Type B pancreatic cell (in vitro differentiated cells): Measurements from ENCODE around the gene GAB3. TPM values are rescaled to one million over a fixed set of nuclear protein-coding genes. Genes with fewer than 3 reads are reported as not detected.
"Not testable (repeated sequence)": the region's sequence is repeated elsewhere in the genome, so short reads cannot be mapped to it uniquely, and the experiment has no call there.

Experiments
- DNase-seq: peaks from one replicate; pipeline ENCODE4 v3.0.0; 2021; ENCODE audit warnings: mixed read lengths; ENCODE audit not compliant: unreplicated experiment; ENCODE audit errors: extremely low spot score
- H3K27ac Mint-ChIP-seq: 2 replicates; pipeline ENCODE4 v1.8.0; 2021; ENCODE audit warnings: mild to moderate bottlenecking, mixed read lengths
- H3K27me3 Mint-ChIP-seq: 2 replicates; pipeline ENCODE4 v1.8.0; 2021; ENCODE audit warnings: mixed read lengths
- H3K36me3 Mint-ChIP-seq: 2 replicates; pipeline ENCODE4 v1.8.0; 2021; ENCODE audit warnings: mixed read lengths
- H3K4me1 Mint-ChIP-seq: one replicate; pipeline ENCODE4 v1.8.0; 2021; ENCODE audit warnings: mixed read lengths; ENCODE audit not compliant: unreplicated experiment
- H3K4me3 Mint-ChIP-seq: 2 replicates; pipeline ENCODE4 v1.8.0; 2021; ENCODE audit warnings: mild to moderate bottlenecking, mixed read lengths
- H3K9me3 Mint-ChIP-seq: 2 replicates; pipeline ENCODE4 v1.8.0; 2021; ENCODE audit warnings: mixed read lengths
- total RNA-seq: library from RNA; stranded (reverse); gene quantifications from 2 replicates; pipeline ENCODE4 v1.2.1, GENCODE V29; 2021; ENCODE audit warnings: low replicate concordance
- TF ChIP-seq, protein P1 (sequence below): fragments of 200-600 bp; sonication (generic); conservative IDR thresholded peaks from 2 replicates; pipeline ENCODE4 v1.5.0; 2021; ENCODE audit warnings: antibody characterized with exemption, mild to moderate bottlenecking

GAB3 gene
- total RNA-seq, 1 donor from 2014 or later: 0.19 TPM

DNA sequence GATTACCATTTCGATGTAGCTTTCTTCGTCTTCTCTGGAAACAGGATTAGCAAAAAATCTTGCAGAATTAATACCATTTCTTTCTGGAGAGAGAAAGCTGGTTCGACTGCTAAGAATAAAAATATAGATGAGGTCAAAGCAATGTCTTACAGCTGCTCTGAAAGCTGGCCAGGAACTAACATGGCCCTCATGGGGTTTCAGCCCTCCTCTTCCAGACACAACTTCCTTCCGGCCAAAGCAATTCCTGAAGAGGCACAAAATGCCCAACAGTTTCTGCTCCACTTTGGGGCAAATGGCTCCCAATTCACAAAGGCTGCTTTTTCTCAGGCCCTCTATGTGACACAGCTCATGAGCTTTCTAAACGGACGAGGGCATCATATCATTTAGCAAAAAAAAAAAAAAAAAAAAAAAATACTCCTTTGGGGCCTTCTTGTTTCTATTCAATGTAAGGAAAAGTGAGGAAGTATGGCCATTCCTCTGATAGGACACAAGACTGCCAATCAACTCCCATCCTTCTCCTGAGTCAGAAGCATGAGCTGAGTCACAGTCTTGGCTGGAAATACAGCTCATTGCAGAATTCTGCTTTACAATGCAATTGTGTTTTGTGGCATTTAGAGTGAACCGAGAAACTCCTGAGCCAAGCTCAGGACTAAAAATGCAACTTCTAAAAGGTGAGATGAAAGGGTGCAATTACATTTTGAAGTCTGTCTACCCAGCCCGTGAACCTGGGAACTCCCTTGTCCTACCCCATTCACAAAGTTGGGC, 54.8 kb downstream of the GAB3 start:
- Mint-ChIP-seq H3K9me3 (no peaks in the 10 kb centered on the region), H3K27ac (no peak overlapping the region), H3K4me1 (no peaks in the 10 kb centered on the region), H3K36me3 (no peaks in the 10 kb centered on the region), H3K27me3 (peaks cover 4% of the 10 kb centered on the region), H3K4me3 (no peak overlapping the region)
- DNase-seq: no peak
- TF ChIP-seq, protein P1, sequence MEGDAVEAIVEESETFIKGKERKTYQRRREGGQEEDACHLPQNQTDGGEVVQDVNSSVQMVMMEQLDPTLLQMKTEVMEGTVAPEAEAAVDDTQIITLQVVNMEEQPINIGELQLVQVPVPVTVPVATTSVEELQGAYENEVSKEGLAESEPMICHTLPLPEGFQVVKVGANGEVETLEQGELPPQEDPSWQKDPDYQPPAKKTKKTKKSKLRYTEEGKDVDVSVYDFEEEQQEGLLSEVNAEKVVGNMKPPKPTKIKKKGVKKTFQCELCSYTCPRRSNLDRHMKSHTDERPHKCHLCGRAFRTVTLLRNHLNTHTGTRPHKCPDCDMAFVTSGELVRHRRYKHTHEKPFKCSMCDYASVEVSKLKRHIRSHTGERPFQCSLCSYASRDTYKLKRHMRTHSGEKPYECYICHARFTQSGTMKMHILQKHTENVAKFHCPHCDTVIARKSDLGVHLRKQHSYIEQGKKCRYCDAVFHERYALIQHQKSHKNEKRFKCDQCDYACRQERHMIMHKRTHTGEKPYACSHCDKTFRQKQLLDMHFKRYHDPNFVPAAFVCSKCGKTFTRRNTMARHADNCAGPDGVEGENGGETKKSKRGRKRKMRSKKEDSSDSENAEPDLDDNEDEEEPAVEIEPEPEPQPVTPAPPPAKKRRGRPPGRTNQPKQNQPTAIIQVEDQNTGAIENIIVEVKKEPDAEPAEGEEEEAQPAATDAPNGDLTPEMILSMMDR: no peak

DNA sequence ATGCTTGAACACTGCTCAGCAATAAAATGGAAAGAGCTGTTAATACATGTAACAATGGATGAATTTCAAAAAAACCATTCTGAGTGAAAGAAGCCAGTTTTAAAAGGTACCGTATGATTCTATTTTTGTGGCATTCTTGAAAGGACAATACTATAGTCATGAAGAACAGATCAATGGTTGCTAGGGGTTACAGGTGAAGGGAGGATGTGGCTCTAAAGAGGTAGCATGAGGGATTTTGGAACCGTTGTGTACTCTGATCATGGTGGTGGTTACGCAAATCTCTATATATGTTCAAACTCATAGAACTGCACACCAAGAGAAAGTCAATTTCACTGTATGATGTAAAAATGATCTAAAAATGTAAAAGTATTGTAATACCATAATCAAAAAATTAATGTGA, 57.5 kb downstream of the GAB3 start:
- Mint-ChIP-seq H3K36me3 (no peaks in the 10 kb centered on the region), H3K27me3 (no peaks in the 10 kb centered on the region), H3K4me3 (no peak overlapping the region), H3K9me3 (no peaks in the 10 kb centered on the region), H3K4me1 (no peaks in the 10 kb centered on the region), H3K27ac (no peak overlapping the region)
- TF ChIP-seq, protein P1: no peak
- DNase-seq: no peak

DNA sequence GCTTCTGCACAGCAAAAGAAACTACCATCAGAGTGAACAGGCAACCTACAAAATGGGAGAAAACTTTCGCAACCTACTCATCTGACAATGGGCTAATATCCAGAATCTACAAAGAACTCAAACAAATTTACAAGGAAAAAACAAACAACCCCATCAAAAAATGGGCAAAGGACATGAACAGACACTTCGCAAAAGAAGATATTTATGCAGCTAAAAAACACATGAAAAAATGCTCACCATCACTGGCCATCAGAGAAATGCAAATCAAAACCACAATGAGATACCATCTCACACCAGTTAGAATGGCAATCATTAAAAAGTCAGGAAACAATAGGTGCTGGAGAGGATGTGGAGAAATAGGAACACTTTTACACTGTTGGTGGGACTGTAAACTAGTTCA, 60.4 kb downstream of the GAB3 start:
- not testable (repeated sequence) for H3K4me3 Mint-ChIP-seq, H3K27ac Mint-ChIP-seq, H3K9me3 Mint-ChIP-seq, H3K27me3 Mint-ChIP-seq, H3K4me1 Mint-ChIP-seq, DNase-seq, H3K36me3 Mint-ChIP-seq

DNA sequence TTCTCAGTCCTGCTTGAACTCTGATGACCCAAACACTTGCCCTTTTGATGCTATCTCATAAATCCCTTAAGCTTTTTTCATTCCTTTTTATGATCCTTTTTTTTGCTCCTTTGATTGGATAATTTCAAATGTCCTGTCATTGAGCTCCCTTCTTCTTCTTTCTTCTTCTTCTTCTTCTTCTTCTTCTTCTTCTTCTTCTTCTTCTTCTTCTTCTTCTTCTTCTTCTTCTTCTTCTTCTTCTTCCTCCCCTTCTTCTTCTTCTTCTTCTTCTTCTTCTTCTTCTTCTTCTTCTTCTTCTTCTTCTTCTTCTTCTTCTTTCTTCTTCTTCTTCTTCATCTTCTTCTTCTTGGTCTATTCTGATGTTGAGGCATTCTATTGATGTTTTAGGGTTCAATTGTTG, 78.8 kb downstream of the GAB3 start:
- not testable (repeated sequence) for H3K27me3 Mint-ChIP-seq, H3K4me3 Mint-ChIP-seq, DNase-seq, H3K4me1 Mint-ChIP-seq, H3K36me3 Mint-ChIP-seq, H3K27ac Mint-ChIP-seq, H3K9me3 Mint-ChIP-seq

DNA sequence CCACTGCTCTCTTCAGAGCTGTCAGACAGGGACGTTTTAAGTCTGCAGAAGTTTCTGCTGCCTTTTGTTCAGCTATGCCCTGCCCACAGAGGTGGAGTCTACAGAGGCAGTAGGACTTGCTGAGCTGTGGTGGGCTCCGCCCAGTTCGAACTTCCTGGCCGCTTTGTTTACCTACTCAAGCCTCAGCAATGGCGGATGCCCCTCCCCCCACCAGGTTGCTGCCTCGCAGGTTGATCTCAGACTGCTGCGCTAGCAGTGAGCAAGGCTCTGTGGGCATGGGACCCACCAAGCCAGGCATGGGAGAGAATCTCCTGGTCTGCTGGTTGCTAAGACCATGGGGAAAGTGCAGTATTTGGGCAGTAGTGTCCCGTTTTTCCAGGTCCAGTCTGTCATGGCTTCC, 80.0 kb downstream of the GAB3 start:
- H3K27me3 Mint-ChIP-seq, H3K27ac Mint-ChIP-seq, H3K4me3 Mint-ChIP-seq, H3K36me3 Mint-ChIP-seq, H3K9me3 Mint-ChIP-seq, H3K4me1 Mint-ChIP-seq, DNase-seq: not testable (repeated sequence)

DNA sequence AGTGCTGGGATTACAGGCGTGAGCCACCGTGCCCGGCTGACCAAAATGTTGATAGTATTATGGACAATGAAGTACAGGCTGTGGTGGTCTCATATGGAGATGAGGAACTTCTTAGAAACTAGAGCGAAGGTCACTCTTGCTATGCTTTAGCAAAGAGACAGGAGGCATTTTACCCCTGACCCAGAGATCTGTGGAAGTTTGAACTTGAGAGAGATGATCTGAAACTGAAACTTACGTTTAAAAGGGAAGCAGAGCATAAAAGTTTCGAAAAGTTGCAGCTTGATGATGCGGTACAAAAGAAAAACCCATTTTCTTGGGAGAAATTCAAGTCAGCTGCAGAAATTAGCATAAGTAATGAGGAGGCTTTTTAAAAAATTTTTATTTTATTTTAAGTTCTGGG, 89.0 kb downstream of the GAB3 start:
- DNase-seq: no peak
- H3K36me3 Mint-ChIP-seq: no peaks in the 10 kb centered on the region
- H3K9me3 Mint-ChIP-seq: peaks cover 12% of the 10 kb centered on the region
- no peaks in the 10 kb centered on the region for H3K4me1 Mint-ChIP-seq
- no peak overlapping the region for H3K27ac Mint-ChIP-seq
- H3K4me3 Mint-ChIP-seq: no peak overlapping the region
- TF ChIP-seq, protein P1: no peak
- H3K27me3 Mint-ChIP-seq: no peaks in the 10 kb centered on the region

DNA sequence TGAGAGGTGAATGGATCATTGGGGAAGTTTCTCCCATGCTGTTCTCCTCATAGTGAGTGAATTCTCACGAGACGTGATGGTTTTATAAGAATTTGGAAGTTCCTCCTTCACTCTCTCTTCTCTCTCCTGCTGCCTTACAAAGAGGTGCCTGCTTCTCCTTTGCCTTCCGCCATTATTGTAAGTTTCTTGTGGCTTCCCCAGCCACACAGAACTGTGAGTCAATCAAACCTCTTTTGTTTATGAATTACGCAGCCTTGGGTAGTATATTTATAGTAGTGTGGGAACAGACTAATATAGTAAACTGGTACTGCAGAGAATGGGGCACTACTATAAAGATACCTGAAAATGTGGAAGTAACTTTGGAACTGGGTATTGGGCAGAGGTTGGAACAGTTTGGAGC, 89.7 kb downstream of the GAB3 start:
- no peaks in the 10 kb centered on the region for H3K4me1 Mint-ChIP-seq
- H3K27me3 Mint-ChIP-seq: no peaks in the 10 kb centered on the region
- DNase-seq: no peak
- peaks cover 12% of the 10 kb centered on the region for H3K9me3 Mint-ChIP-seq
- no peak overlapping the region for H3K27ac Mint-ChIP-seq
- no peak overlapping the region for H3K4me3 Mint-ChIP-seq
- TF ChIP-seq, protein P1: no peak
- no peaks in the 10 kb centered on the region for H3K36me3 Mint-ChIP-seq
